SH-SY5Y (cell line): ENCODE measurements around the gene ACTN4.

Experiments
- GATA2 ChIP-seq: IDR thresholded peaks from 2 replicates; pipeline ENCODE4 v1.6.1; 2011; ENCODE audit warnings: mild to moderate bottlenecking, low read depth, low read length
- GATA3 ChIP-seq: IDR thresholded peaks from 2 replicates; pipeline ENCODE4 v1.6.1; 2011; ENCODE audit warnings: low read depth, mild to moderate bottlenecking, low read length, moderate library complexity

DNA sequence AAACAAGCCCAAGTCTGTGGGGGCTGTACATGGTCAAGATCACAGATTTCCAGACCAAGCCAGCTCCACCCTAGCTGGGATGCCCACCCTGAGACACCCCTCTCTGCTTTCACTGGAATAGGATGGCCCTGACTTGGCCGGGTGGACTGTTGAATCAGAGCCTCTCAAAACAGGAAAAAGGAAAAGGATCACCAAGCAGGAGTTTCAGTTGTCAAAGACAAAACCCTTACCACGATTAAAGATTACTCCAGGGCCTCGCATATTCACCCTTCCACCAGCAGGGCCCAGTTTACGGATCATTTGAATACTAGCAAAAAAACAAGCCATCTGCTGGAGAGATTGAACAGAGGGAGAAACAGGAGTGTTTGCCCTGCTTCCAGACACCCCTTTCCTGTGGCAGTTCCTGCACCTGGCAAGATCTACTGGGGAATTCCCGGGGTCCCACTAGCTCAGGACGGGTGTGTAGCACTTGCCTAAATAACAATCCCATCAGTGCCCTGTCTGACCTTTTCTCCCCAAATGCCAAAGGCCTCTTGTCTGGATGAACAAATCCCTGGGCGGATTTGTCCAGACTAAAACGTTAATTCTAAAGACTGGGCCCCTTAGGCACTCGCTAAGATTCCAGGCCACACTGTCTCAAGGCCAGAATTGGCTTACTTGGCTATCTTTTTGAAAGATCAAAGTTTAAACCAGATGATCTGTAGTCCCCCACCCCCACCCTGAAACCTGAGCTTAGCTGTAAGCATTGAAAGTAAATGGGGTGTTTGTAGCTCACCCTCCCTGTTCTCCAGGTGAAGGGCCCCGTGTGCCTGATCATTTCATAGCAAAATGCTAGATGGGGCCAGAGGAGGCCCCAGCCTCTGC, 38.4 kb downstream of the ACTN4 start:
- no peak for TF ChIP-seq GATA2
- TF ChIP-seq GATA3 = no peak
